Naive thymus-derived CD8-positive, alpha-beta T cell (primary cell): ENCODE measurements around the gene BICRA. TPM values are rescaled to one million over a fixed set of nuclear protein-coding genes. Genes with fewer than 3 reads are reported as not detected.
"Not testable (repeated sequence)": the region's sequence is repeated elsewhere in the genome, so short reads cannot be mapped to it uniquely, and the experiment has no call there.

Experiments used
- ATAC-seq, 2 donors: fragments of 150-1000 bp; cut with Tn5 transposase in 1 of 2; sonication (Bioruptor Pico), chemical (Tn5 transposase) in 1 of 2; 1 replicate in 1 of 2; 2 replicates in 1 of 2; pipeline ENCODE4 v1.10.0; 2021; ENCODE audit warnings: mild to moderate bottlenecking in 2 of 2, moderate library complexity in 2 of 2
- POLR2A ChIA-PET: fragments of 350-600 bp; sonication (Branson Sonifier 250); formaldehyde crosslinking; loops from one replicate; lab custom pipeline; 2021; ENCODE audit warnings: antibody characterized with exemption; lab: Charles Lee
- DNase-seq, 10 donors: peaks; one replicate each; pipeline versions ENCODE4 v3.0.0 to v3.0.0-alpha.2; 2020 to 2022
- H3K27ac Mint-ChIP-seq, 10 donors: one replicate each; pipeline ENCODE4 v1.8.0; 2020 to 2022; ENCODE audit warnings: mild to moderate bottlenecking in 10 of 10, mixed read lengths in 10 of 10, moderate library complexity in 4 of 10, inconsistent platforms in 1 of 10
- H3K27me3 Mint-ChIP-seq, 5 donors: one replicate each; pipeline ENCODE4 v1.8.0; 2021 to 2022; ENCODE audit warnings: mixed read lengths in 5 of 5
- H3K36me3 Mint-ChIP-seq, 3 donors: one replicate each; pipeline ENCODE4 v1.8.0; 2020 to 2022; ENCODE audit warnings: mixed read lengths in 3 of 3, mild to moderate bottlenecking in 2 of 3, inconsistent platforms in 1 of 3
- H3K4me1 Mint-ChIP-seq, 4 donors: one replicate each; pipeline ENCODE4 v1.8.0; 2021 to 2022; ENCODE audit warnings: mixed read lengths in 4 of 4
- H3K4me3 Mint-ChIP-seq, 10 donors: one replicate each; pipeline ENCODE4 v1.8.0; 2020 to 2022; ENCODE audit warnings: mild to moderate bottlenecking in 10 of 10, mixed read lengths in 10 of 10, moderate library complexity in 6 of 10, inconsistent platforms in 1 of 10
- H3K9me3 Mint-ChIP-seq, 9 donors: one replicate each; pipeline ENCODE4 v1.8.0; 2020 to 2022; ENCODE audit warnings: mixed read lengths in 9 of 9, mild to moderate bottlenecking in 3 of 9, inconsistent platforms in 1 of 9, moderate library complexity in 1 of 9
- polyA plus RNA-seq, 3 donors: library from polyadenylated mRNA; unstranded; fragments of 300-500 nt; fragmentation: Illumina TruSeq; gene quantifications; one replicate each; pipeline ENCODE4 v1.2.3, GENCODE V29; 2021
- total RNA-seq, 8 experiments: library from RNA in 2 of 8; stranded (reverse) in 2 of 8; gene quantifications; one replicate each; pipeline ENCODE4 v1.2.3 and lab custom pipeline; 2021 to 2026

Gene BICRA
- total and polyA plus RNA-seq, 5 experiments from 2014 or later, result 0.23 to 35.5 (median 1.4) TPM

GRCh38 chr19:47657719-47658118 lies 48.8 kb downstream of the BICRA start:
- Mint-ChIP-seq H3K4me3 (no peak overlapping the region), H3K27me3 (no peaks in the 10 kb centered on the region), H3K36me3 (peaks cover 0 to 53% (median 2%) of the 10 kb centered on the region in 3 donors), H3K27ac (no peak overlapping the region), H3K9me3 (no peaks in the 10 kb centered on the region), H3K4me1 (peaks cover 16 to 56% (median 31%) of the 10 kb centered on the region in 4 donors)
- DNase-seq (no peak), ATAC-seq (no peak)
- POLR2A ChIA-PET, result interaction anchor here (0.6 to 0.8 kb wide), 2 partner anchors 74 to 461 kb away, joined by 3 to 6 read pairs; no protein-coding TSS in a partner anchor

DNA sequence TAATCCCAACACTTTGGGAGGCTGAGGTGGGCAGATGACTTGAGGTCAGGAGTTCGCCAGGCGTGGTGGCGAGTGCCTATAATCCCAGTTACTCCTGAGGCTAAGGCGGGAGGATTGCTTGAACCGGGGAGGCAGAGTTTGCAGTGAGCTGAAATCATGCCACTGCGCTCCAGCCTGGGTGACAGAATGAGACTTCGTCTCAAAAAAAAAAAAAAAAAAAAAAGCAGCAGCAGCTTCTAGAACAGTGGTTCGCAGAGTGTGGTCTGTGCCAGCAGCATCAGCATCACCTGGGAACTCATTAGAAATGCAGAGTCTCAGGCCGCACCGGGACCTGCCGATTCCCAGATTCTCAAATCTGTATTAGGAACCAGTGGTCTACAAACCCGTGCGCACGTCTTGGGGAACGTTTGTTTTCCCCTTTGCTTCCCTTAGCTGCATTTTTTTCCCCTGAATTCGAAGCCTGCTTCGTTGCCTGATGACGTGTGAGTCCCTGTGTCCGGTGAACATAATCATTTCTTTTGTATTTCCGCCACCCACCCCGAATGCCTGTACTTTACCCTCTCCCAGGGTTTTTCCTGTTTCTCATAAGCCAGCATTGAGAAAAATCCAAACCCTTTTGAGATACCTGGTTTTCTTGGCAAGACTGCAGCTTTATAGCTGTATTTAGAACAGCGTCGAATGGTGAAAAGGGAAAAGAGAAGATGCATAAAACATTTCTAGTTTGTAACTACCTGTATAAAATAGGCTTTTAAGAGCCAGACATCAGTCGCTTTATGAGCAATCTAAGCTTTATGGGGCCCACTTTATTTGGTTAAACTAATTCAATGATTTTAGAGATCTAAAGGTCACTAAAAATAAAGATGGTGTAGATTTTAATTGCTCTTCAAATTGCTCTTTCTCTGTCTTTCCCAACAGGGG lies 49.8 kb downstream of the BICRA start:
- ATAC-seq, result no peak
- Mint-ChIP-seq H3K9me3 (no peaks in the 10 kb centered on the region), H3K27me3 (no peaks in the 10 kb centered on the region), H3K4me3 (no peak overlapping the region), H3K36me3 (peaks cover 0 to 50% (median 4%) of the 10 kb centered on the region in 3 donors), H3K4me1 (peaks cover 17 to 58% (median 31%) of the 10 kb centered on the region in 4 donors), H3K27ac (peak overlapping the region in 1 of 10 donors; percentile 27)
- DNase-seq, result no peak
- POLR2A ChIA-PET, result interaction anchor here (0.6 to 1.0 kb wide), 3 partner anchors 18 to 461 kb away, joined by 3 to 6 read pairs (median 3); no protein-coding TSS in a partner anchor

GRCh38 chr19:47660435-47660832 lies 51.5 kb downstream of the BICRA start:
- H3K27me3 Mint-ChIP-seq, result no peaks in the 10 kb centered on the region
- peaks cover 0 to 44% (median 2%) of the 10 kb centered on the region in 3 donors for H3K36me3 Mint-ChIP-seq
- POLR2A ChIA-PET, result no interaction called here
- no peaks in the 10 kb centered on the region for H3K9me3 Mint-ChIP-seq
- DNase-seq (no peak), ATAC-seq (no peak)
- peaks cover 14 to 61% (median 32%) of the 10 kb centered on the region in 4 donors for H3K4me1 Mint-ChIP-seq
- H3K27ac Mint-ChIP-seq, result peak overlapping the region in 1 of 10 donors; percentile 73
- no peak overlapping the region for H3K4me3 Mint-ChIP-seq

DNA sequence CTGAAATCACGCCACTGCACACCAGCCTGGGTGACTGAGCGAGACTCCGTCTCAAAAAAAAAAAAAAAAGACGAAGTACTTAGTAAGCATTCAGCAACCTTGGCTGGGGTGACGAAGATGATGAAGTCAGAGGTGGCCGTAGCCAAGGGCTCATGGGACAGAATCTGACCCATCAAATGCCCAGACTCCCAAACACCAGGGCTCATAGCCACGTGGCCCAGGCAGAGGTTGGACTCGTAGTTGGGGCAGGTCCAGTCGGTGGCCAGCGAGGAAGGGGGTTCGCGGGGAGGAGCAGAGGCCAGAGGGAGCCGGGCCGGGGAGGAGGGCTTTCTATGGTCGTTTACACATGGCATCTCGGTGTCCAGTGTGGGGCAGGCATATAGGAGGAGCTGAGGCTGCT lies 52.2 kb downstream of the BICRA start:
- Mint-ChIP-seq H3K36me3 (peaks cover 0 to 48% (median 2%) of the 10 kb centered on the region in 3 donors), H3K4me3 (no peak overlapping the region), H3K4me1 (peaks cover 18 to 64% (median 31%) of the 10 kb centered on the region in 4 donors), H3K9me3 (no peaks in the 10 kb centered on the region), H3K27me3 (no peaks in the 10 kb centered on the region), H3K27ac (peak overlapping the region in 1 of 10 donors; percentile 72)
- DNase-seq (no peak), ATAC-seq (no peak)
- POLR2A ChIA-PET, result no interaction called here

DNA sequence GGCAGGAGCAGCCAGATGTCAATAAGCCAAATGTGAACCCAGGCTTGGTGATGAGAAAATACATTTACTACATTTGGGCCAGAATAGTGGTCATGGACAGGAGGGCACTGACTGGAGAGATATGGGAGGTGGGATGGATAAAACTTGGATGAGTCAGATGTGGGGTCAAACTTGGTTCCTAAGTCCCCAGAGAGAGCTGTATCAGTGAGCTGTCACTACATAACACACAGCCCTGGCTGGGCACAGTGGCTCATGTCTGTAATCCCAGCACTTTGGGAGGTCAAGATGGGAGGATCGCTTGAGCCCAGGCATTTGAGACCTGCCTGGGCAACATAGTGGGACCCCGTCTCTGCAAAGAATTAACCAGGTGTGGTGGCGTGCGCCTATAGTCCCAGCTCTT lies 52.7 kb downstream of the BICRA start:
- no peak overlapping the region for H3K4me3 Mint-ChIP-seq
- POLR2A ChIA-PET, result interaction anchor here (0.5 to 1.1 kb wide), 2 partner anchors 51 to 356 kb away, joined by 3 read pairs; no protein-coding TSS in a partner anchor
- H3K27ac Mint-ChIP-seq, result peak overlapping the region in 3 of 10 donors; percentile 46 to 72 (median 68)
- no peaks in the 10 kb centered on the region for H3K9me3 Mint-ChIP-seq
- H3K27me3 Mint-ChIP-seq, result no peaks in the 10 kb centered on the region
- ATAC-seq (no peak), DNase-seq (no peak)
- H3K4me1 Mint-ChIP-seq, result peaks cover 20 to 60% (median 31%) of the 10 kb centered on the region in 4 donors
- H3K36me3 Mint-ChIP-seq, result peaks cover 0 to 50% (median 2%) of the 10 kb centered on the region in 3 donors

DNA sequence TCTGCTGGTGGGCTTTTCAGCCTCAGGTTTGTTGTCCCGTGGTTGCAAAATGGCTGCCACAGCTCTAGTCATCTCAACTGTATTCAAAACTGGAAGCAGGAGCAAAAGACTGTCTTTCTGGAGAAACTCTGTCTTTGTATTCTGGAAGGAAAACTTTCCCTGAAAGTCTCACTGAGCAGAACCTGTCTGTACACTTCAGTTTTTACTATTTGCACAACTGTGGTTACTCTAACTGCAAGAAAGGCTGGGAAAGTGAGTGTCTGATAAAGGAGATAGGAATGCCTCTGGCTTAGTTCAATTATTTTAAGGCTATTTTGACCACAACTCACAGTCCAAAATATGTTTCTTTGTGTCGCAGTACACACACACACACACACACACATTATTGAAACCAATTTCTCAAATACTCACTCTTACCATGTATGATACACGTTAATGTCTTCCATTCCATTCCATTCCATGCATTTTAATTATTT lies 54.5 kb downstream of the BICRA start:
- no peaks in the 10 kb centered on the region for H3K27me3 Mint-ChIP-seq
- peaks cover 21 to 65% (median 28%) of the 10 kb centered on the region in 4 donors for H3K4me1 Mint-ChIP-seq
- POLR2A ChIA-PET, result no interaction called here

GRCh38 chr19:47663911-47664771 lies 55.2 kb downstream of the BICRA start:
- peaks cover 18 to 65% (median 28%) of the 10 kb centered on the region in 4 donors for H3K4me1 Mint-ChIP-seq
- H3K9me3 Mint-ChIP-seq, result no peaks in the 10 kb centered on the region
- H3K4me3 Mint-ChIP-seq, result no peak overlapping the region
- ATAC-seq, result no peak
- peak overlapping the region in 2 of 10 donors; percentile 19 to 52 for H3K27ac Mint-ChIP-seq
- H3K36me3 Mint-ChIP-seq, result peaks cover 0 to 43% (median 2%) of the 10 kb centered on the region in 3 donors
- no peak for DNase-seq
- POLR2A ChIA-PET, result no interaction called here
- no peaks in the 10 kb centered on the region for H3K27me3 Mint-ChIP-seq

More for the DNA sequence above, 54.5 kb downstream of the BICRA start:
- H3K4me3 Mint-ChIP-seq, result no peak overlapping the region
- ATAC-seq (no peak), DNase-seq (no peak)
- H3K36me3 Mint-ChIP-seq, result peaks cover 0 to 43% (median 2%) of the 10 kb centered on the region in 3 donors
- no peak overlapping the region for H3K27ac Mint-ChIP-seq
- no peaks in the 10 kb centered on the region for H3K9me3 Mint-ChIP-seq

- DNase-seq, ATAC-seq, H3K27me3 Mint-ChIP-seq, H3K9me3 Mint-ChIP-seq, H3K27ac Mint-ChIP-seq, H3K4me3 Mint-ChIP-seq: not testable (repeated sequence)
- POLR2A ChIA-PET, result interaction anchor here (0.6 kb wide), 1 partner anchor 37 kb away, joined by 3 read pairs; no protein-coding TSS in a partner anchor
- Mint-ChIP-seq H3K4me1 (peaks cover 13 to 41% (median 21%) of the 10 kb centered on the region in 4 donors), H3K36me3 (peaks cover 0 to 30% (median 6%) of the 10 kb centered on the region in 3 donors)
Measured at GRCh38 chr19:47668556-47668955, 59.6 kb downstream of the BICRA start.

DNA sequence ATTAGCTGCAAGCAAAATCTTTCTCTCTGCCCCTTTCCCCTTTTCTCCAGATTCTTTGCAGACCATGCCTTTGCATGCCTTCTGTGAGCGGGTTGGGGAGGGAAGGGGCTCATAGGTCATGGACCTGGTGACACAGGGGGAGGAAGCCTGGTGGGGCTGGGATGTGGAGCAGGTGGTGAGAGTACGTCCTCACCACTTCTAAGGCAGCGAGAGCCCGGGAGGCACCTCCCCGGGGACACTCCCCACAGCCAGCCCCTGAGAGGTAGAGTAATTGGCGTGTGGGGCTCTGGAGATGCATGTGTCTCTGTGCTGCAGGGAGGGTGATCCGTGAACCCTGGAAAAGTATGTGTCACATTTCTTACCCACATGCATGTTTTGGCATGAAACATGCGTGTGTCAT lies 61.8 kb downstream of the BICRA start:
- Mint-ChIP-seq H3K27ac (peak overlapping the region in 2 of 10 donors; percentile 48 to 74), H3K4me3 (no peak overlapping the region), H3K4me1 (peaks cover 0 to 23% (median 18%) of the 10 kb centered on the region in 4 donors)

GRCh38 chr19:47671499-47671898 lies 62.6 kb downstream of the BICRA start:
- Mint-ChIP-seq H3K27me3 (no peaks in the 10 kb centered on the region), H3K27ac (peak overlapping the region in 1 of 10 donors; percentile 48), H3K9me3 (no peaks in the 10 kb centered on the region), H3K4me1 (peaks cover 0 to 21% (median 17%) of the 10 kb centered on the region in 4 donors), H3K4me3 (no peak overlapping the region), H3K36me3 (peaks cover 0 to 40% (median 6%) of the 10 kb centered on the region in 3 donors)
- DNase-seq (no peak), ATAC-seq (no peak)
- POLR2A ChIA-PET, result interaction anchor here (0.7 kb wide), 1 partner anchor 173 kb away, joined by 3 read pairs; no protein-coding TSS in a partner anchor

More for the DNA sequence above, 61.8 kb downstream of the BICRA start:
- Mint-ChIP-seq H3K27me3 (no peaks in the 10 kb centered on the region), H3K9me3 (no peaks in the 10 kb centered on the region), H3K36me3 (peaks cover 0 to 39% (median 6%) of the 10 kb centered on the region in 3 donors)
- POLR2A ChIA-PET, result interaction anchor here (0.6 to 0.7 kb wide), 2 partner anchors 172 to 286 kb away, joined by 3 read pairs; no protein-coding TSS in a partner anchor
- ATAC-seq (no peak), DNase-seq (no peak)

- POLR2A ChIA-PET, result no interaction called here
- ATAC-seq, result no peak
- peaks cover 0 to 18% (median 11%) of the 10 kb centered on the region in 4 donors for H3K4me1 Mint-ChIP-seq
- no peak for DNase-seq
- H3K4me3 Mint-ChIP-seq, result no peak overlapping the region
- no peaks in the 10 kb centered on the region for H3K9me3 Mint-ChIP-seq
- H3K27ac Mint-ChIP-seq, result peak overlapping the region in 2 of 10 donors; percentile 24 to 33
- no peaks in the 10 kb centered on the region for H3K27me3 Mint-ChIP-seq
- H3K36me3 Mint-ChIP-seq, result peaks cover 0 to 51% (median 6%) of the 10 kb centered on the region in 3 donors
Measured at GRCh38 chr19:47673426-47673825, 64.5 kb downstream of the BICRA start.

- no peaks in the 10 kb centered on the region for H3K27me3 Mint-ChIP-seq
- no peak overlapping the region for H3K4me3 Mint-ChIP-seq
- peak overlapping the region in 4 of 10 donors; percentile 6 to 86 (median 46) for H3K27ac Mint-ChIP-seq
- H3K36me3 Mint-ChIP-seq, result peaks cover 0 to 56% (median 6%) of the 10 kb centered on the region in 3 donors
- ATAC-seq, result no peak
- H3K9me3 Mint-ChIP-seq, result no peaks in the 10 kb centered on the region
- H3K4me1 Mint-ChIP-seq, result peaks cover 0 to 18% (median 10%) of the 10 kb centered on the region in 4 donors
- no peak for DNase-seq
- POLR2A ChIA-PET, result interaction anchor here (1.2 kb wide), 1 partner anchor 10 kb away, joined by 3 read pairs; no protein-coding TSS in a partner anchor
Measured at GRCh38 chr19:47674548-47674947, 65.6 kb downstream of the BICRA start.
